Vagina (tissue), 2 donors: ENCODE measurements around the gene CDH18.

Source experiments
- POLR2AphosphoS5 ChIP-seq, 2 donors: sonication (generic); formaldehyde crosslinking; IDR thresholded peaks; one replicate each; pipeline ENCODE4 v1.9.0; 2017; ENCODE audit warnings: antibody characterized with exemption in 2 of 2, mild to moderate bottlenecking in 2 of 2, low read depth in 1 of 2; ENCODE audit not compliant: insufficient read depth in 1 of 2
- TF ChIP-seq, protein P1 (sequence below), 3 experiments: fragments of 450-650 bp in 2 of 3; fragments of 200-600 bp in 1 of 3; sonication (generic) in 1 of 3; IDR thresholded peaks; one replicate each; pipeline ENCODE4 v1.5.1; 2017 to 2019; ENCODE audit warnings: antibody characterized with exemption in 3 of 3, mild to moderate bottlenecking in 2 of 3, moderate library complexity in 2 of 3

DNA sequence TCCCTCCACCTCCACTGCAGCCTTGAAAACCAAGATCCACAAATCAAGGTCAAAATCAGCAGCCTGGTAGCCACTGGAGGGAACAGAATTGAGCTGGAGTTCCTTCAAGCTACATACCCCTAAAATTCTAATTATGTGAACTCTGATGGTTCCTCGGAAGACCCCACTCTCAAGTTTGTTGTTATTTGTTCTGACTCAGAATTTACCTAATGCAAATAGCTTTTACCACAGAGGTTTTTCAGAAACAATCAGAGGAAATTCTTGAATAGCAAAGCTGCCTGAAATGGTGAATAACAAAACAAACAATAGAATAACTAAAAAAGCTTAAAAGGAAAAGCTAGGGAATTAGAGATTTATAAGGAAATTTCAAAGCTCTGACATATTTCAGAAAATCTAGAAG lies 220.0 kb downstream of the CDH18 start:
- TF ChIP-seq, protein P1, sequence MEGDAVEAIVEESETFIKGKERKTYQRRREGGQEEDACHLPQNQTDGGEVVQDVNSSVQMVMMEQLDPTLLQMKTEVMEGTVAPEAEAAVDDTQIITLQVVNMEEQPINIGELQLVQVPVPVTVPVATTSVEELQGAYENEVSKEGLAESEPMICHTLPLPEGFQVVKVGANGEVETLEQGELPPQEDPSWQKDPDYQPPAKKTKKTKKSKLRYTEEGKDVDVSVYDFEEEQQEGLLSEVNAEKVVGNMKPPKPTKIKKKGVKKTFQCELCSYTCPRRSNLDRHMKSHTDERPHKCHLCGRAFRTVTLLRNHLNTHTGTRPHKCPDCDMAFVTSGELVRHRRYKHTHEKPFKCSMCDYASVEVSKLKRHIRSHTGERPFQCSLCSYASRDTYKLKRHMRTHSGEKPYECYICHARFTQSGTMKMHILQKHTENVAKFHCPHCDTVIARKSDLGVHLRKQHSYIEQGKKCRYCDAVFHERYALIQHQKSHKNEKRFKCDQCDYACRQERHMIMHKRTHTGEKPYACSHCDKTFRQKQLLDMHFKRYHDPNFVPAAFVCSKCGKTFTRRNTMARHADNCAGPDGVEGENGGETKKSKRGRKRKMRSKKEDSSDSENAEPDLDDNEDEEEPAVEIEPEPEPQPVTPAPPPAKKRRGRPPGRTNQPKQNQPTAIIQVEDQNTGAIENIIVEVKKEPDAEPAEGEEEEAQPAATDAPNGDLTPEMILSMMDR (IDR thresholded peaks at IDR 0.05): no peak
- no peak for TF ChIP-seq POLR2AphosphoS5 (IDR thresholded peaks at IDR 0.05; ENCODE audit: insufficient read depth in 1 of 2, low read depth in 1 of 2)
